Nephron progenitor cell (in vitro differentiated cells): ENCODE results near the gene LRRK2.

Experiments used
- DNase-seq: peaks from one replicate; pipeline ENCODE4 v3.0.0; 2021
- H3K27ac Mint-ChIP-seq: 2 replicates; pipeline ENCODE4 v1.8.0; 2021; ENCODE audit warnings: mild to moderate bottlenecking, moderate library complexity, mixed read lengths
- H3K27me3 Mint-ChIP-seq: 2 replicates; pipeline ENCODE4 v1.8.0; 2021; ENCODE audit warnings: mild to moderate bottlenecking, low read depth, mixed read lengths; ENCODE audit not compliant: poor library complexity
- H3K36me3 Mint-ChIP-seq: 2 replicates; pipeline ENCODE4 v1.8.0; 2021; ENCODE audit warnings: low read depth, mixed read lengths
- H3K4me1 Mint-ChIP-seq: 2 replicates; pipeline ENCODE4 v1.8.0; 2021; ENCODE audit warnings: mixed read lengths
- H3K4me3 Mint-ChIP-seq: 2 replicates; pipeline ENCODE4 v1.8.0; 2021; ENCODE audit warnings: mild to moderate bottlenecking, moderate library complexity, mixed read lengths
- H3K9me3 Mint-ChIP-seq: 2 replicates; pipeline ENCODE4 v1.8.0; 2021; ENCODE audit warnings: mild to moderate bottlenecking, moderate library complexity, mixed read lengths
- CTCF ChIP-seq: fragments of 200-600 bp; sonication (generic); IDR thresholded peaks from 2 replicates; pipeline ENCODE4 v1.5.0; 2021; ENCODE audit warnings: antibody characterized with exemption

The LRRK2 gene

GRCh38 chr12:40184493-40185302 lies 40.1 kb upstream of the LRRK2 start:
- H3K27me3 Mint-ChIP-seq = no peaks in the 10 kb centered on the region
- no peak overlapping the region for H3K4me3 Mint-ChIP-seq
- H3K36me3 Mint-ChIP-seq = peaks cover 5% of the 10 kb centered on the region
- H3K4me1 Mint-ChIP-seq = no peaks in the 10 kb centered on the region
- H3K27ac Mint-ChIP-seq = no peak overlapping the region
- H3K9me3 Mint-ChIP-seq = peaks cover 13% of the 10 kb centered on the region
- no peak for DNase-seq
- no peak for TF ChIP-seq CTCF

GRCh38 chr12:40185303-40185693 lies 39.5 kb upstream of the LRRK2 start:
- no peak for TF ChIP-seq CTCF
- H3K4me1 Mint-ChIP-seq = no peaks in the 10 kb centered on the region
- no peak overlapping the region for H3K27ac Mint-ChIP-seq
- DNase-seq = no peak
- H3K9me3 Mint-ChIP-seq = peaks cover 17% of the 10 kb centered on the region
- H3K36me3 Mint-ChIP-seq = peaks cover 5% of the 10 kb centered on the region
- H3K27me3 Mint-ChIP-seq = no peaks in the 10 kb centered on the region
- no peak overlapping the region for H3K4me3 Mint-ChIP-seq

GRCh38 chr12:40188558-40189320 lies 36.1 kb upstream of the LRRK2 start:
- no peak overlapping the region for H3K4me3 Mint-ChIP-seq
- H3K27me3 Mint-ChIP-seq = no peaks in the 10 kb centered on the region
- H3K4me1 Mint-ChIP-seq = peaks cover 3% of the 10 kb centered on the region
- H3K27ac Mint-ChIP-seq = no peak overlapping the region
- no peak for DNase-seq
- H3K9me3 Mint-ChIP-seq = peaks cover 20% of the 10 kb centered on the region
- no peak for TF ChIP-seq CTCF
- peaks cover 5% of the 10 kb centered on the region for H3K36me3 Mint-ChIP-seq

GRCh38 chr12:40192704-40193255 lies 32.0 kb upstream of the LRRK2 start:
- no peak for TF ChIP-seq CTCF
- Mint-ChIP-seq H3K4me1 (peaks cover 3% of the 10 kb centered on the region), H3K36me3 (peaks cover 3% of the 10 kb centered on the region), H3K4me3 (no peak overlapping the region), H3K9me3 (peaks cover 15% of the 10 kb centered on the region), H3K27ac (no peak overlapping the region), H3K27me3 (peaks cover 6% of the 10 kb centered on the region)
- no peak for DNase-seq

GRCh38 chr12:40194846-40195245 lies 30.0 kb upstream of the LRRK2 start:
- peaks cover 3% of the 10 kb centered on the region for H3K4me1 Mint-ChIP-seq
- no peak overlapping the region for H3K27ac Mint-ChIP-seq
- H3K36me3 Mint-ChIP-seq = no peaks in the 10 kb centered on the region
- TF ChIP-seq CTCF = no peak
- H3K9me3 Mint-ChIP-seq = peaks cover 7% of the 10 kb centered on the region
- no peak overlapping the region for H3K4me3 Mint-ChIP-seq
- H3K27me3 Mint-ChIP-seq = peaks cover 8% of the 10 kb centered on the region
- no peak for DNase-seq
